A549 treated with RU486 at 1 μM for 4 hours (cell line): ENCODE measurements around the gene HNRNPR. TPM values are rescaled to one million over a fixed set of nuclear protein-coding genes. Genes with fewer than 3 reads are reported as not detected.

Experiments
- total RNA-seq: library from RNA; stranded (reverse); fragments of 200-300 nt; extraction: Qiagen RNA extraction; gene quantifications from 5 replicates; pipeline ENCODE4 v1.2.3, GENCODE V29; 2022; ENCODE audit warnings: low read depth

The HNRNPR gene
- 159 to 217 TPM (median 182 TPM) in 5 replicates for total RNA-seq

GRCh38 chr1:23344111-23344986, at the start of gene HNRNPR:
Gene HNRNPR (minus strand): TSS chr1:23344284. CDS start chr1:23341008, 3,276 bp downstream.

DNA sequence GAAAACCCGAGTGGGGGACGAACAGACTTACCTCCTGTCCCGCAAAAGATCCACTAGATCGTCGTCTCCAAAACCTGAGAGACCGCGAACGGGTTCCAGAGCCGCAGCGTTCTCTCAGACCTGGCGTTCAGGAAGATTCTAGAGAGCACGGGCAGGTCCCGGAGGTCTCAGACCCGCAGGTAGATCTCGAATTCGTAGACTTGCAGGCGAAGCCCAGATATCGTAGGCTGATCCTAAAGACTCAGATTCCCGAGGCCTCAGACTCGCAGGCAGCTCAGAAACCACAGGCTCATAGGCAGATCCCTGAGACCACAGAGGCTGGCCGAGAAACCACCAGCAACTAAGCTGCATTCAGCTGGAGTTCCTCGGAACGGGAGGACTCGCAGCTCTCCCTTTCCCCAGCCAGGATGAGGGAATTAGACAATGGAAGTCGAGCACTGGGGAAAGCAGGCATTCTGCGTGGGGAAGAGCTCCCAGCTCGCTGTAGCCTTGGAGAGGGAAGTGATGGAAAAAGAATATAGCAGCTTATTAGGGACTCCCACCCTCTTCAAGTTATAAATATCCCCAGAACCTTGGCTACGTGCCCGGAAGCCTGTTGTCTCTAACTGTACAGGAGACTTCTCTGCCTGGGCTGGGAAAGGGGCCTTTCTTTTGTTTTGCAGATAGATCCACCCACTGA, 25.4 kb upstream of the HNRNPR start, which contains the start of gene ZNF436:
Gene ZNF436, minus strand, starts transcription at position 502 of the 679 bp plus-strand sequence. CDS start 1,831 bp downstream, outside the sequence.

Other genes starting within 250 kb of the HNRNPR start
- gene LUZP1, start 175.4 kb downstream of the HNRNPR start, total RNA-seq = 17.8 to 24.4 TPM (median 22.1 TPM) in 5 replicates
- gene HTR1D, start 126.8 kb downstream of the HNRNPR start, total RNA-seq = 10.8 to 12.6 TPM (median 11.8 TPM) in 5 replicates
- gene ZNF436, start 25.6 kb upstream of the HNRNPR start, total RNA-seq = 4.2 to 6.1 TPM (median 5.1 TPM) in 5 replicates
- gene TCEA3, start 80.5 kb upstream of the HNRNPR start, total RNA-seq = 0.27 to 0.45 TPM (median 0.42 TPM) in 5 replicates
- 3.6 to 4.2 TPM (median 4.0 TPM) in 5 replicates for gene ASAP3, start 139.9 kb upstream of the HNRNPR start, total RNA-seq
- 2.8 to 3.4 TPM (median 2.9 TPM) in 5 replicates for gene E2F2, start 186.9 kb upstream of the HNRNPR start, total RNA-seq
- 250 to 414 TPM (median 352 TPM) in 5 replicates for gene ID3, start 215.2 kb upstream of the HNRNPR start, total RNA-seq